ENCODE data around the gene PAK4.
"Not testable (repeated sequence)": the region's sequence is repeated elsewhere in the genome, so short reads cannot be mapped to it uniquely, and the experiment has no call there.

PAK4 gene

GRCh38 chr19:39133431-39134270 is 8.1 kb downstream of the PAK4 start:
- Mint-ChIP-seq H3K4me3 (no peak overlapping the region), H3K4me1 (peaks cover 57% of the 10 kb centered on the region), H3K9me3 (no peaks in the 10 kb centered on the region), H3K36me3 (no peaks in the 10 kb centered on the region), H3K27ac (no peak overlapping the region)
- no peak for DNase-seq (ENCODE audit: low spot score in 2 of 2)
- no peak for ATAC-seq

- DNase-seq (ENCODE audit: low spot score in 2 of 2): no peak
- no peaks in the 10 kb centered on the region for H3K36me3 Mint-ChIP-seq
- peaks cover 42% of the 10 kb centered on the region for H3K4me1 Mint-ChIP-seq
- no peak overlapping the region for H3K4me3 Mint-ChIP-seq
- ATAC-seq: no peak
- H3K27ac Mint-ChIP-seq: peak overlapping the region; percentile 82
- H3K9me3 Mint-ChIP-seq: no peaks in the 10 kb centered on the region
These were observed 10.1 kb downstream of the PAK4 start for GRCh38 chr19:39135701-39136100.

- ATAC-seq (no peak), DNase-seq (ENCODE audit: low spot score in 2 of 2) (no peak)
- Mint-ChIP-seq H3K4me3 (no peak overlapping the region), H3K27ac (peak overlapping the region; percentile 82), H3K4me1 (peaks cover 36% of the 10 kb centered on the region), H3K9me3 (no peaks in the 10 kb centered on the region), H3K36me3 (no peaks in the 10 kb centered on the region)
These were observed 10.8 kb downstream of the PAK4 start for GRCh38 chr19:39136225-39136940.

- peak overlapping the region; percentile 82 for H3K27ac Mint-ChIP-seq
- ATAC-seq (no peak), DNase-seq (ENCODE audit: low spot score in 2 of 2) (no peak)
- no peaks in the 10 kb centered on the region for H3K9me3 Mint-ChIP-seq
- H3K4me3 Mint-ChIP-seq: no peak overlapping the region
- H3K36me3 Mint-ChIP-seq: no peaks in the 10 kb centered on the region
- peaks cover 28% of the 10 kb centered on the region for H3K4me1 Mint-ChIP-seq
These were observed 11.5 kb downstream of the PAK4 start for GRCh38 chr19:39137131-39137530.

GRCh38 chr19:39138221-39139211 is 12.9 kb downstream of the PAK4 start:
- no peaks in the 10 kb centered on the region for H3K36me3 Mint-ChIP-seq

GRCh38 chr19:39139305-39139874 is 13.8 kb downstream of the PAK4 start:
- DNase-seq (ENCODE audit: low spot score in 2 of 2) (no peak), ATAC-seq (no peak)
- Mint-ChIP-seq H3K27ac (peak overlapping the region; percentile 17), H3K9me3 (no peaks in the 10 kb centered on the region), H3K4me3 (no peak overlapping the region), H3K4me1 (peaks cover 30% of the 10 kb centered on the region), H3K36me3 (no peaks in the 10 kb centered on the region)

More at GRCh38 chr19:39138221-39139211, 12.9 kb downstream of the PAK4 start:
- no peaks in the 10 kb centered on the region for H3K9me3 Mint-ChIP-seq
- no peak overlapping the region for H3K4me3 Mint-ChIP-seq
- ATAC-seq (no peak), DNase-seq (ENCODE audit: low spot score in 2 of 2) (no peak)
- H3K4me1 Mint-ChIP-seq: peaks cover 27% of the 10 kb centered on the region
- H3K27ac Mint-ChIP-seq: peak overlapping the region; percentile 17

- Mint-ChIP-seq H3K9me3 (no peaks in the 10 kb centered on the region), H3K4me1 (peaks cover 33% of the 10 kb centered on the region), H3K27ac (no peak overlapping the region), H3K4me3 (no peak overlapping the region), H3K36me3 (no peaks in the 10 kb centered on the region)
- ATAC-seq: no peak
- DNase-seq (ENCODE audit: low spot score in 2 of 2): no peak
These were observed 14.4 kb downstream of the PAK4 start for GRCh38 chr19:39139971-39140453.

GRCh38 chr19:39140594-39140993 is 15.0 kb downstream of the PAK4 start:
- Mint-ChIP-seq H3K27ac (peak overlapping the region; percentile 45), H3K36me3 (no peaks in the 10 kb centered on the region), H3K4me3 (no peak overlapping the region), H3K9me3 (no peaks in the 10 kb centered on the region), H3K4me1 (peaks cover 33% of the 10 kb centered on the region)
- DNase-seq (ENCODE audit: low spot score in 2 of 2): no peak
- no peak for ATAC-seq

GRCh38 chr19:39141929-39142328 is 16.3 kb downstream of the PAK4 start:
- no peak overlapping the region for H3K4me3 Mint-ChIP-seq
- H3K4me1 Mint-ChIP-seq: peaks cover 30% of the 10 kb centered on the region
- no peaks in the 10 kb centered on the region for H3K9me3 Mint-ChIP-seq
- H3K36me3 Mint-ChIP-seq: no peaks in the 10 kb centered on the region
- no peak for ATAC-seq
- no peak for DNase-seq (ENCODE audit: low spot score in 2 of 2)
- no peak overlapping the region for H3K27ac Mint-ChIP-seq

GRCh38 chr19:39142630-39143029 is 17.0 kb downstream of the PAK4 start:
- no peak overlapping the region for H3K27ac Mint-ChIP-seq
- no peak overlapping the region for H3K4me3 Mint-ChIP-seq
- DNase-seq (ENCODE audit: low spot score in 2 of 2) (no peak), ATAC-seq (no peak)
- H3K36me3 Mint-ChIP-seq: peaks cover under 1% of the 10 kb centered on the region
- no peaks in the 10 kb centered on the region for H3K9me3 Mint-ChIP-seq
- peaks cover 34% of the 10 kb centered on the region for H3K4me1 Mint-ChIP-seq

GRCh38 chr19:39143757-39144289 is 18.2 kb downstream of the PAK4 start:
- H3K27ac Mint-ChIP-seq; H3K36me3 Mint-ChIP-seq; DNase-seq (ENCODE audit: low spot score in 2 of 2); ATAC-seq; H3K9me3 Mint-ChIP-seq; H3K4me3 Mint-ChIP-seq: not testable (repeated sequence)
- peaks cover 36% of the 10 kb centered on the region for H3K4me1 Mint-ChIP-seq

- no peak overlapping the region for H3K27ac Mint-ChIP-seq
- no peaks in the 10 kb centered on the region for H3K9me3 Mint-ChIP-seq
- H3K4me3 Mint-ChIP-seq: no peak overlapping the region
- ATAC-seq (no peak), DNase-seq (ENCODE audit: low spot score in 2 of 2) (no peak)
- peaks cover 36% of the 10 kb centered on the region for H3K4me1 Mint-ChIP-seq
- H3K36me3 Mint-ChIP-seq: peaks cover 10% of the 10 kb centered on the region
These were observed 18.9 kb downstream of the PAK4 start for GRCh38 chr19:39144290-39145071.

- H3K9me3 Mint-ChIP-seq: no peaks in the 10 kb centered on the region
- H3K4me3 Mint-ChIP-seq: no peak overlapping the region
- peaks cover 10% of the 10 kb centered on the region for H3K36me3 Mint-ChIP-seq
- H3K4me1 Mint-ChIP-seq: peaks cover 37% of the 10 kb centered on the region
- peak overlapping the region; percentile 52 for H3K27ac Mint-ChIP-seq
- DNase-seq (ENCODE audit: low spot score in 2 of 2): no peak
- no peak for ATAC-seq
These were observed 19.8 kb downstream of the PAK4 start for GRCh38 chr19:39145180-39145953.

All from stimulated activated effector memory CD8-positive, alpha-beta T cell treated with anti-CD3 and anti-CD28 coated beads, Interleukin-12 subunit alpha, Interleukin-12 subunit beta, amount 100 ng/mL, for 72 hours (primary cell).